Parathyroid adenoma (tissue), 2 donors: ENCODE measurements around the gene PRKCE.

Source experiments
- H2AFZ ChIP-seq: fragments of 300-600 bp; sonication (generic); one replicate; pipeline ENCODE4 v1.7.0; 2017; ENCODE audit warnings: antibody characterized with exemption, mild to moderate bottlenecking
- H3K27ac ChIP-seq: fragments of 300-600 bp; sonication (generic); one replicate; pipeline ENCODE4 v1.7.0; 2017
- H3K27me3 ChIP-seq: fragments of 300-600 bp; sonication (generic); one replicate; pipeline ENCODE4 v1.7.0; 2017; ENCODE audit warnings: low read length; ENCODE audit not compliant: control insufficient read depth, insufficient read depth
- H3K36me3 ChIP-seq: fragments of 300-600 bp; sonication (generic); one replicate; pipeline ENCODE4 v1.7.0; 2017; ENCODE audit warnings: low read length; ENCODE audit not compliant: control insufficient read depth, insufficient read depth
- H3K4me1 ChIP-seq: fragments of 300-600 bp; sonication (generic); one replicate; pipeline ENCODE4 v1.7.0; 2017; ENCODE audit warnings: control low read depth
- H3K4me2 ChIP-seq: fragments of 300-600 bp; sonication (generic); one replicate; pipeline ENCODE4 v1.7.0; 2017; ENCODE audit warnings: low read length
- H3K4me3 ChIP-seq: fragments of 300-600 bp; sonication (generic); one replicate; pipeline ENCODE4 v1.7.0; 2017; ENCODE audit warnings: low read depth, low read length
- H3K79me2 ChIP-seq: fragments of 300-600 bp; sonication (generic); one replicate; pipeline ENCODE4 v1.7.0; 2017; ENCODE audit warnings: control low read depth
- H3K9ac ChIP-seq: fragments of 300-600 bp; sonication (generic); one replicate; pipeline ENCODE4 v1.7.0; 2017; ENCODE audit warnings: mild to moderate bottlenecking
- H3K9me3 ChIP-seq: fragments of 300-600 bp; sonication (generic); one replicate; pipeline ENCODE4 v1.7.0; 2017; ENCODE audit warnings: low read length; ENCODE audit not compliant: control insufficient read depth
- CTCF ChIP-seq: fragments of 300-600 bp; sonication (generic); IDR thresholded peaks from one replicate; pipeline ENCODE4 v1.7.0; 2017; ENCODE audit warnings: antibody characterized with exemption, mild to moderate bottlenecking
- donor health status: primary hyperparathyroidism.

Gene PRKCE

GRCh38 chr2:46145017-46145416, 493.5 kb downstream of the PRKCE start:
- H3K27me3 ChIP-seq, result no peaks in the 10 kb centered on the region
- H3K36me3 ChIP-seq, result no peaks in the 10 kb centered on the region
- H3K4me2 ChIP-seq, result no peak overlapping the region
- H3K79me2 ChIP-seq, result peaks cover 2% of the 10 kb centered on the region
- H3K4me3 ChIP-seq, result no peak overlapping the region
- H3K9ac ChIP-seq, result no peak overlapping the region
- H3K9me3 ChIP-seq, result no peaks in the 10 kb centered on the region
- H3K27ac ChIP-seq, result no peak overlapping the region
- no peak overlapping the region for H2AFZ ChIP-seq
- H3K4me1 ChIP-seq, result peaks cover 16% of the 10 kb centered on the region
- TF ChIP-seq CTCF, result no peak

DNA sequence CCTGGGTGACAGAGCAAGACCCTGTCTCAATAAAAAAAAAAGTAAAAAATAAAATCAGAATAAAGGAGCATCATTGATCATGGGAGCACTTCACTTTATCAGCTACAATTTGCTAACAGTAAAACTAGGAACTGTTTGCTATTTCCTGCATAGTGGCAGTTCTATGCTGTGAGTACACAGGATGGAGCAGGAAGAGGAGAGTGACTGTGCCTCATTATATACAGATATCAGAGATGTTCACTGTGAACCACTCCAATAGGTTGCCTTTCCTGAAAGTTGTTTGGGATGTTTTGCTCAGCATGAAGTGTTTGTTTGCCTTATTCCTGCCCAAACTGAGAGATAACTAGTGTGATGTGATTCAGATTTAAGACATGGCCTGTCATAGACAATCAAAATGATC, 494.4 kb downstream of the PRKCE start:
- TF ChIP-seq CTCF, result no peak
- Histone ChIP-seq H2AFZ (no peak overlapping the region), H3K27ac (no peak overlapping the region), H3K9me3 (no peaks in the 10 kb centered on the region), H3K36me3 (no peaks in the 10 kb centered on the region), H3K4me3 (no peak overlapping the region), H3K4me2 (no peak overlapping the region), H3K9ac (no peak overlapping the region), H3K79me2 (peaks cover 2% of the 10 kb centered on the region), H3K4me1 (peaks cover 15% of the 10 kb centered on the region), H3K27me3 (no peaks in the 10 kb centered on the region)

DNA sequence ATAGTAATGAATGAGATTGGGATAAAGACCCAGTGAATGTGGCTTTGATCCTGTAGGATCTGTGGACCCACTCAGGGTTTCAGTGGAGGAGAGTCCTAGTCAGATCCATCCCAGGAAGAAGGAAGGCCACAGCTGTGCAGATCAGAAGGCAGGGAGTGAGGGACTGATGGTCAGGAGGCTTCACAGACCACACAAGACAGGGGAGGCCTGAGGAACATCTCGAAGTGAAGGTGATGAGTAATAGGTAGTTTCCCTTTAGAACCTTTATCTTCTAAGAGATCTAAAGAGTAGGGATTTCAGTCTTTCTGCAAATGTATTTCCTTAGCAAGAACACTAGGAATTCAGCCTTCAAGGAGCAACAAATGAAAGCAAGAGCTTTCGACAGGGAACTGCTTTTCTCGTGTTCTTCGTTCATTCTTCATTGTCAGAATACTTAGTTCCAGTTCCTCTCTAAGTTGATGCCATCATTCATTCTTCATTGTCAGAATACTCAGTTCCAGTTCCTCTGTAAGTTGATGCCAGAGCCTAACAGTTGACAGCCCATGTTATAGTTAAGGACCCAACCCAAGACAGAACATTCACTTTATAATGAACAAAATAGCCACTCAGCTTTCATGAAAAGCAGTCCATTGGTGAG, 495.5 kb downstream of the PRKCE start:
- Histone ChIP-seq H3K36me3 (no peaks in the 10 kb centered on the region), H3K27ac (no peak overlapping the region)
- TF ChIP-seq CTCF, result no peak

GRCh38 chr2:46147626-46148368, 496.3 kb downstream of the PRKCE start:
- no peaks in the 10 kb centered on the region for H3K9me3 ChIP-seq
- H3K79me2 ChIP-seq, result peaks cover 2% of the 10 kb centered on the region
- H3K9ac ChIP-seq, result no peak overlapping the region
- H3K27me3 ChIP-seq, result no peaks in the 10 kb centered on the region
- H3K27ac ChIP-seq, result no peak overlapping the region
- no peak overlapping the region for H3K4me2 ChIP-seq
- H2AFZ ChIP-seq, result no peak overlapping the region
- peaks cover 11% of the 10 kb centered on the region for H3K4me1 ChIP-seq
- no peak overlapping the region for H3K4me3 ChIP-seq
- H3K36me3 ChIP-seq, result no peaks in the 10 kb centered on the region
- no peak for TF ChIP-seq CTCF

More for the DNA sequence above, 495.5 kb downstream of the PRKCE start:
- no peak overlapping the region for H3K4me2 ChIP-seq
- peaks cover 12% of the 10 kb centered on the region for H3K4me1 ChIP-seq
- no peaks in the 10 kb centered on the region for H3K9me3 ChIP-seq
- H3K79me2 ChIP-seq, result peaks cover 2% of the 10 kb centered on the region
- H3K9ac ChIP-seq, result no peak overlapping the region
- H3K4me3 ChIP-seq, result no peak overlapping the region
- H3K27me3 ChIP-seq, result no peaks in the 10 kb centered on the region
- no peak overlapping the region for H2AFZ ChIP-seq
